ENCODE results near the gene MYRF. TPM values are rescaled to one million over a fixed set of nuclear protein-coding genes. Genes with fewer than 3 reads are reported as not detected.
A peak's percentile ranks its signal among the peaks of the same experiment; 100 is the strongest.

The MYRF gene
- total and polyA plus RNA-seq, 2 of the 13 experiments (the other 11 are each of a cell fraction or from before 2014, with no cell fraction given), result 10.2 to 25.9 TPM

DNA sequence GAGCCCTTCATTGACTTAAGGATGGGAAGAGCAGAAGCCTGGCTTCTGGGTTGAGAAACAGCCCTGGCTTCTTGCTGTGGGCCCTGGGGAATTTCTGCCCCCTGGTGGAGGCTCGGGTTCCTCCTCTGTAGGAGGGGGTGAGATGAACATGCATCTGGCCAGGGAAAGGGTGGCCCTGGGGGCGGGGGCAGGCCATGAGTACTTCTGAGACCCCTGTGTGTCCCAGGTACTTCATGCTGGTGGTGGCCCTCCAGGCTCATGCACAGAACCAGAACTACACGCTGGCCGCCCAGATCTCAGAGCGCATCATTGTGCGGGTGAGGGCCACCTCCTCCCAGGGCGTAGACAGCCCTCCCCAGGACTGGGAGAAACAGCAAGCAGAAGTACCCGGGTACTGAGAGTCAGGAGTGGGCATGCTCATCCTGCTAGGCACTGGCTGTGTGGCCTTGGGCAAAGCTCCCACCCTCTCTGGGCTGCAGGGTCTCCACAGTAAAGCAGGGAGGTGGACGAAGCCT lies 24.2 kb downstream of the MYRF start:
- FAIRE-seq, result peak; percentile 21
- Histone ChIP-seq H3K4me3 (replicated peaks in 1 of 3; ENCODE audit: insufficient read depth in 1 of 3, low read depth in 2 of 3, low read length in 3 of 3) (no peak overlapping the region), H3K9me3 (ENCODE audit: low read length) (no peaks in the 10 kb centered on the region), H4K20me1 (ENCODE audit: insufficient read depth, low read length) (no peaks in the 10 kb centered on the region), H3K36me3 (replicated peaks in 1 of 2; ENCODE audit: control insufficient read depth in 1 of 2, insufficient read depth in 2 of 2, low read length in 2 of 2) (peaks cover 29 to 44% of the 10 kb centered on the region in 2 experiments; a peak in 4 of 5 replicates), H3K27ac (ENCODE audit: extremely low read length, insufficient read depth, low read length) (no peak overlapping the region), H3K4me2 (ENCODE audit: low read depth, low read length) (no peak overlapping the region), H3K79me2 (ENCODE audit: insufficient read depth, low read length) (no peaks in the 10 kb centered on the region), H3K9ac (ENCODE audit: insufficient read depth, low read depth, low read length) (no peak overlapping the region), H2AFZ (ENCODE audit: low read length) (no peak overlapping the region), H3K4me1 (ENCODE audit: insufficient read depth, low read length) (peaks cover 13% of the 10 kb centered on the region), H3K27me3 (ENCODE audit: control insufficient read depth in 1 of 2, insufficient read depth in 2 of 2, low read length in 2 of 2) (no peaks in the 10 kb centered on the region; a peak in 1 of 5 replicates)
- CTCF ChIA-PET (ENCODE audit: low intra/inter-chr PET ratio, low total read pairs), result interaction anchor here (1.0 to 3.5 kb wide), 3 partner anchors 20 to 29 kb away, joined by 4 to 51 read pairs (median 38); partner anchors contain the start of gene MYRF
- WGBS (ENCODE audit: low lambda C conversion rate), result 50% methylated on average over 3 of the region's 9 CpGs
- BruUV-seq (replicated peaks), result no TSS peak
- DNase-seq (ENCODE audit: low spot score), result peak; percentile 59
- POLR2A ChIA-PET, result interaction anchor here (0.7 kb wide), 1 partner anchor 20 kb away, joined by 3 read pairs; no protein-coding TSS in a partner anchor
- peak; percentile 75 for ATAC-seq
- intact Hi-C loops (cut with micrococcal nuclease; ENCODE audit: unreplicated experiment), result loop anchor here (1.0 kb wide), 2 partner anchors 22 to 29 kb away; no protein-coding TSS in a partner anchor
- in situ Hi-C loops (cut with HindIII; ENCODE audit: extremely low pct_ligation_motif_present, low pct_unique_long_range_greater_than_20kb), result no loop called here
- TF ChIP-seq ZNF775 (CRISPR knock-in tag; IDR thresholded peaks at IDR 0.05; ENCODE audit: borderline replicate concordance) (no peak), ERF (CRISPR knock-in tag; IDR thresholded peaks at IDR 0.05) (no peak), KDM5A (IDR thresholded peaks at IDR 0.05; ENCODE audit: borderline replicate concordance, low read length) (no peak), ZNF263 (CRISPR knock-in tag; IDR thresholded peaks at IDR 0.05) (no peak), MAZ (IDR thresholded peaks at IDR 0.05; ENCODE audit: borderline replicate concordance, low read depth, low read length) (no peak), MAZ (CRISPR knock-in tag; IDR thresholded peaks at IDR 0.05; ENCODE audit: low read depth) (peak; percentile 47; the same call in 1 of the 2 replicates), EP300 (IDR thresholded peaks at IDR 0.05; ENCODE audit: low read depth in 2 of 2, low read length in 2 of 2) (no peak), EP300 (CRISPR knock-in tag; IDR thresholded peaks at IDR 0.05; ENCODE audit: borderline replicate concordance) (no peak), ZNF605 (CRISPR knock-in tag; IDR thresholded peaks at IDR 0.05) (0 out of 2 replicates have a peak, but pooled peaks have one; percentile 2), XRCC5 (optimal IDR thresholded peaks at IDR 0.05; ENCODE audit: low read length) (peak; percentile 72), ZNF879 (CRISPR knock-in tag; IDR thresholded peaks at IDR 0.05) (no peak), HIVEP1 (CRISPR knock-in tag; IDR thresholded peaks at IDR 0.05) (peak; percentile 20; the same call in 1 of the 2 replicates), SIX1 (CRISPR knock-in tag; IDR thresholded peaks at IDR 0.05; ENCODE audit: borderline replicate concordance) (no peak; the same call in 1 of the 2 replicates), CEBPG (CRISPR knock-in tag; IDR thresholded peaks at IDR 0.05) (peak; percentile 16; the same call in 1 of the 2 replicates)
- TF ChIP-seq, protein P1, sequence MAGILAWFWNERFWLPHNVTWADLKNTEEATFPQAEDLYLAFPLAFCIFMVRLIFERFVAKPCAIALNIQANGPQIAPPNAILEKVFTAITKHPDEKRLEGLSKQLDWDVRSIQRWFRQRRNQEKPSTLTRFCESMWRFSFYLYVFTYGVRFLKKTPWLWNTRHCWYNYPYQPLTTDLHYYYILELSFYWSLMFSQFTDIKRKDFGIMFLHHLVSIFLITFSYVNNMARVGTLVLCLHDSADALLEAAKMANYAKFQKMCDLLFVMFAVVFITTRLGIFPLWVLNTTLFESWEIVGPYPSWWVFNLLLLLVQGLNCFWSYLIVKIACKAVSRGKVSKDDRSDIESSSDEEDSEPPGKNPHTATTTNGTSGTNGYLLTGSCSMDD (CRISPR knock-in tag; IDR thresholded peaks at IDR 0.05), result no peak
- TF ChIP-seq, protein P2, sequence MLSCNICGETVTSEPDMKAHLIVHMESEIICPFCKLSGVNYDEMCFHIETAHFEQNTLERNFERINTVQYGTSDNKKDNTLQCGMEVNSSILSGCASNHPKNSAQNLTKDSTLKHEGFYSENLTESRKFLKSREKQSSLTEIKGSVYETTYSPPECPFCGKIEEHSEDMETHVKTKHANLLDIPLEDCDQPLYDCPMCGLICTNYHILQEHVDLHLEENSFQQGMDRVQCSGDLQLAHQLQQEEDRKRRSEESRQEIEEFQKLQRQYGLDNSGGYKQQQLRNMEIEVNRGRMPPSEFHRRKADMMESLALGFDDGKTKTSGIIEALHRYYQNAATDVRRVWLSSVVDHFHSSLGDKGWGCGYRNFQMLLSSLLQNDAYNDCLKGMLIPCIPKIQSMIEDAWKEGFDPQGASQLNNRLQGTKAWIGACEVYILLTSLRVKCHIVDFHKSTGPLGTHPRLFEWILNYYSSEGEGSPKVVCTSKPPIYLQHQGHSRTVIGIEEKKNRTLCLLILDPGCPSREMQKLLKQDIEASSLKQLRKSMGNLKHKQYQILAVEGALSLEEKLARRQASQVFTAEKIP (CRISPR knock-in tag; IDR thresholded peaks at IDR 0.05; ENCODE audit: borderline replicate concordance), result no peak
- TF ChIP-seq, protein P3, sequence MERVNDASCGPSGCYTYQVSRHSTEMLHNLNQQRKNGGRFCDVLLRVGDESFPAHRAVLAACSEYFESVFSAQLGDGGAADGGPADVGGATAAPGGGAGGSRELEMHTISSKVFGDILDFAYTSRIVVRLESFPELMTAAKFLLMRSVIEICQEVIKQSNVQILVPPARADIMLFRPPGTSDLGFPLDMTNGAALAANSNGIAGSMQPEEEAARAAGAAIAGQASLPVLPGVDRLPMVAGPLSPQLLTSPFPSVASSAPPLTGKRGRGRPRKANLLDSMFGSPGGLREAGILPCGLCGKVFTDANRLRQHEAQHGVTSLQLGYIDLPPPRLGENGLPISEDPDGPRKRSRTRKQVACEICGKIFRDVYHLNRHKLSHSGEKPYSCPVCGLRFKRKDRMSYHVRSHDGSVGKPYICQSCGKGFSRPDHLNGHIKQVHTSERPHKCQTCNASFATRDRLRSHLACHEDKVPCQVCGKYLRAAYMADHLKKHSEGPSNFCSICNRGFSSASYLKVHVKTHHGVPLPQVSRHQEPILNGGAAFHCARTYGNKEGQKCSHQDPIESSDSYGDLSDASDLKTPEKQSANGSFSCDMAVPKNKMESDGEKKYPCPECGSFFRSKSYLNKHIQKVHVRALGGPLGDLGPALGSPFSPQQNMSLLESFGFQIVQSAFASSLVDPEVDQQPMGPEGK (CRISPR knock-in tag; IDR thresholded peaks at IDR 0.05), result peak; percentile 62
- TF ChIP-seq, protein P4, sequence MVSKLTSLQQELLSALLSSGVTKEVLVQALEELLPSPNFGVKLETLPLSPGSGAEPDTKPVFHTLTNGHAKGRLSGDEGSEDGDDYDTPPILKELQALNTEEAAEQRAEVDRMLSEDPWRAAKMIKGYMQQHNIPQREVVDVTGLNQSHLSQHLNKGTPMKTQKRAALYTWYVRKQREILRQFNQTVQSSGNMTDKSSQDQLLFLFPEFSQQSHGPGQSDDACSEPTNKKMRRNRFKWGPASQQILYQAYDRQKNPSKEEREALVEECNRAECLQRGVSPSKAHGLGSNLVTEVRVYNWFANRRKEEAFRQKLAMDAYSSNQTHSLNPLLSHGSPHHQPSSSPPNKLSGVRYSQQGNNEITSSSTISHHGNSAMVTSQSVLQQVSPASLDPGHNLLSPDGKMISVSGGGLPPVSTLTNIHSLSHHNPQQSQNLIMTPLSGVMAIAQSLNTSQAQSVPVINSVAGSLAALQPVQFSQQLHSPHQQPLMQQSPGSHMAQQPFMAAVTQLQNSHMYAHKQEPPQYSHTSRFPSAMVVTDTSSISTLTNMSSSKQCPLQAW (CRISPR knock-in tag; IDR thresholded peaks at IDR 0.05), result 0 out of 2 replicates have a peak, but pooled peaks have one; percentile 30

All from HepG2 (cell line).